HCT116 (cell line): Measurements from ENCODE around the gene INPP4A.

Experiments
- CBX3 ChIP-seq: IDR thresholded peaks from 2 replicates; pipeline ENCODE4 v1.6.1; 2012; ENCODE audit warnings: low read depth
- CEBPB ChIP-seq: IDR thresholded peaks from 2 replicates; pipeline ENCODE4 v1.6.1; 2012; ENCODE audit warnings: low read depth
- EZH2 ChIP-seq: fragments of 200-600 bp; sonication (generic); IDR thresholded peaks from 2 replicates; pipeline ENCODE4 v1.6.1; 2017; ENCODE audit warnings: antibody characterized with exemption, mixed run types
- EZH2phosphoT487 ChIP-seq: fragments of 200-600 bp; IDR thresholded peaks from 2 replicates; pipeline ENCODE4 v1.6.1; 2018; ENCODE audit warnings: antibody characterized with exemption, borderline replicate concordance
- FOSL1 ChIP-seq: IDR thresholded peaks from 2 replicates; pipeline ENCODE4 v1.6.1; 2012; ENCODE audit warnings: low read depth
- JUND ChIP-seq: IDR thresholded peaks from 2 replicates; pipeline ENCODE4 v1.6.1; 2012
- POLR2A ChIP-seq: IDR thresholded peaks from 2 replicates; pipeline ENCODE4 v1.7.0; 2011; ENCODE audit warnings: borderline replicate concordance; ENCODE audit not compliant: insufficient read depth, insufficient read length; ENCODE audit errors: extremely low read depth
- POLR2AphosphoS5 ChIP-seq: IDR thresholded peaks from 2 replicates; pipeline ENCODE4 v1.6.1; 2011; ENCODE audit warnings: mild to moderate bottlenecking, low read depth, low read length, moderate library complexity
- SIN3A ChIP-seq: IDR thresholded peaks from 2 replicates; pipeline ENCODE4 v1.6.1; 2012; ENCODE audit warnings: low read depth
- TCF7L2 ChIP-seq: IDR thresholded peaks from 2 replicates; pipeline ENCODE4 v1.7.0; 2011; ENCODE audit warnings: borderline replicate concordance, inconsistent platforms; ENCODE audit not compliant: insufficient read depth, insufficient read length; ENCODE audit errors: extremely low read depth
- YY1 ChIP-seq: IDR thresholded peaks from 2 replicates; pipeline ENCODE4 v1.6.1; 2011; ENCODE audit warnings: low read length, low read depth, moderate library complexity, mild to moderate bottlenecking; ENCODE audit not compliant: insufficient replicate concordance; ENCODE audit errors: extremely low read depth
- ZFX ChIP-seq: fragments of 450-650 bp; IDR thresholded peaks from 2 replicates; pipeline ENCODE4 v1.6.1; 2017
- TF ChIP-seq, protein P1 (sequence below): IDR thresholded peaks from 2 replicates; pipeline ENCODE4 v1.6.1; 2012; ENCODE audit warnings: low read depth
- TF ChIP-seq, protein P2 (sequence below), 3 experiments: fragments of 200-600 bp in 1 of 3; sonication (generic) in 1 of 3; IDR thresholded peaks in 2 of 3; conservative IDR thresholded peaks in 1 of 3; 2 replicates each; pipeline ENCODE4 v1.5.1; 2012 to 2017; ENCODE audit warnings: low read depth in 2 of 3, low read length in 2 of 3, antibody characterized with exemption in 1 of 3, borderline replicate concordance in 1 of 3, control low read depth in 1 of 3, mild to moderate bottlenecking in 1 of 3, mixed read lengths in 1 of 3, mixed run types in 1 of 3, moderate library complexity in 1 of 3; ENCODE audit not compliant: insufficient read depth in 1 of 3

DNA sequence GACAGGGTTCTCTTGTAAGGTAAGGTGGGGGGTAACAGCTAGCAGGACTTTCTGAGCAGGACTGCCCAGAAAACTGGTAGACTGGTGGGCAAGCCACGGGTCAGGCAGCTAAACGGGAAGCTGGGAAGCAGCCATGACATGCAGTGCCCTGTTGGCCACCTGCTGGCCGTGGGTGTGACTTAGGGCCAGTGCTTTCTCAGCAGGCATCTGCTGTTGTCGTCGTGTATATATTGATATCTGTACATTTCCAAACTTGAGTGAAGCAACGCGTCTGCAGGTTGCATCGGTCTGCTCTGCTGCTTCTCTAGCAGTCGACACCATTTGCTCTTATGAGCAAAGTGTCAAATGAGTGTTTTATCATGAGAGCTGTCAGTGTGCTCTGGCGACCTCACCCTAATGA lies 132.7 kb downstream of the INPP4A start:
- TF ChIP-seq, protein P1, sequence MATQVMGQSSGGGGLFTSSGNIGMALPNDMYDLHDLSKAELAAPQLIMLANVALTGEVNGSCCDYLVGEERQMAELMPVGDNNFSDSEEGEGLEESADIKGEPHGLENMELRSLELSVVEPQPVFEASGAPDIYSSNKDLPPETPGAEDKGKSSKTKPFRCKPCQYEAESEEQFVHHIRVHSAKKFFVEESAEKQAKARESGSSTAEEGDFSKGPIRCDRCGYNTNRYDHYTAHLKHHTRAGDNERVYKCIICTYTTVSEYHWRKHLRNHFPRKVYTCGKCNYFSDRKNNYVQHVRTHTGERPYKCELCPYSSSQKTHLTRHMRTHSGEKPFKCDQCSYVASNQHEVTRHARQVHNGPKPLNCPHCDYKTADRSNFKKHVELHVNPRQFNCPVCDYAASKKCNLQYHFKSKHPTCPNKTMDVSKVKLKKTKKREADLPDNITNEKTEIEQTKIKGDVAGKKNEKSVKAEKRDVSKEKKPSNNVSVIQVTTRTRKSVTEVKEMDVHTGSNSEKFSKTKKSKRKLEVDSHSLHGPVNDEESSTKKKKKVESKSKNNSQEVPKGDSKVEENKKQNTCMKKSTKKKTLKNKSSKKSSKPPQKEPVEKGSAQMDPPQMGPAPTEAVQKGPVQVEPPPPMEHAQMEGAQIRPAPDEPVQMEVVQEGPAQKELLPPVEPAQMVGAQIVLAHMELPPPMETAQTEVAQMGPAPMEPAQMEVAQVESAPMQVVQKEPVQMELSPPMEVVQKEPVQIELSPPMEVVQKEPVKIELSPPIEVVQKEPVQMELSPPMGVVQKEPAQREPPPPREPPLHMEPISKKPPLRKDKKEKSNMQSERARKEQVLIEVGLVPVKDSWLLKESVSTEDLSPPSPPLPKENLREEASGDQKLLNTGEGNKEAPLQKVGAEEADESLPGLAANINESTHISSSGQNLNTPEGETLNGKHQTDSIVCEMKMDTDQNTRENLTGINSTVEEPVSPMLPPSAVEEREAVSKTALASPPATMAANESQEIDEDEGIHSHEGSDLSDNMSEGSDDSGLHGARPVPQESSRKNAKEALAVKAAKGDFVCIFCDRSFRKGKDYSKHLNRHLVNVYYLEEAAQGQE, result no peak
- TF ChIP-seq, protein P2, sequence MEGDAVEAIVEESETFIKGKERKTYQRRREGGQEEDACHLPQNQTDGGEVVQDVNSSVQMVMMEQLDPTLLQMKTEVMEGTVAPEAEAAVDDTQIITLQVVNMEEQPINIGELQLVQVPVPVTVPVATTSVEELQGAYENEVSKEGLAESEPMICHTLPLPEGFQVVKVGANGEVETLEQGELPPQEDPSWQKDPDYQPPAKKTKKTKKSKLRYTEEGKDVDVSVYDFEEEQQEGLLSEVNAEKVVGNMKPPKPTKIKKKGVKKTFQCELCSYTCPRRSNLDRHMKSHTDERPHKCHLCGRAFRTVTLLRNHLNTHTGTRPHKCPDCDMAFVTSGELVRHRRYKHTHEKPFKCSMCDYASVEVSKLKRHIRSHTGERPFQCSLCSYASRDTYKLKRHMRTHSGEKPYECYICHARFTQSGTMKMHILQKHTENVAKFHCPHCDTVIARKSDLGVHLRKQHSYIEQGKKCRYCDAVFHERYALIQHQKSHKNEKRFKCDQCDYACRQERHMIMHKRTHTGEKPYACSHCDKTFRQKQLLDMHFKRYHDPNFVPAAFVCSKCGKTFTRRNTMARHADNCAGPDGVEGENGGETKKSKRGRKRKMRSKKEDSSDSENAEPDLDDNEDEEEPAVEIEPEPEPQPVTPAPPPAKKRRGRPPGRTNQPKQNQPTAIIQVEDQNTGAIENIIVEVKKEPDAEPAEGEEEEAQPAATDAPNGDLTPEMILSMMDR (IDR thresholded peaks at IDR 0.05 in 2 of 3, conservative IDR thresholded peaks at IDR 0.05 in 1 of 3; ENCODE audit: borderline replicate concordance in 1 of 3, insufficient read depth in 1 of 3, low read depth in 2 of 3, low read length in 2 of 3), result peak in 2 of 3 experiments; percentile 17 to 18; a peak in 1 of 6 replicates
- TF ChIP-seq EZH2 (no peak), YY1 (no peak), CEBPB (no peak), SIN3A (no peak), POLR2AphosphoS5 (no peak), ZFX (no peak), EZH2phosphoT487 (no peak), POLR2A (no peak), JUND (no peak), TCF7L2 (no peak), CBX3 (no peak), FOSL1 (no peak)
